Measurements from ENCODE around the gene THRB. TPM values are rescaled to one million over a fixed set of nuclear protein-coding genes. Genes with fewer than 3 reads are reported as not detected.
"Not testable (repeated sequence)": the region's sequence is repeated elsewhere in the genome, so short reads cannot be mapped to it uniquely, and the experiment has no call there.

THRB gene
- total and polyA plus RNA-seq, 4 donors = 4.0 to 10.5 (median 6.2) TPM

- no CpG with 5 or more reads among the region's 3 CpGs for WGBS (ENCODE audit: insufficient coverage)
- no peak overlapping the region for H3K27ac ChIP-seq (ENCODE audit: low read depth, low read length)
- H3K4me3 ChIP-seq (ENCODE audit: low read depth, low read length) = no peak overlapping the region
- no peak for DNase-seq (ENCODE audit: low read depth in 4 of 6, low spot score in 6 of 6)
- no peaks in the 10 kb centered on the region for H3K4me1 ChIP-seq (ENCODE audit: control insufficient read depth, insufficient read depth, low read length)
- peaks cover 2% of the 10 kb centered on the region for H3K9me3 ChIP-seq (ENCODE audit: control insufficient read depth, insufficient read depth, low read length)
- H3K27me3 ChIP-seq (ENCODE audit: control insufficient read depth, insufficient read depth, low read length) = no peaks in the 10 kb centered on the region
- no peaks in the 10 kb centered on the region for H3K36me3 ChIP-seq (ENCODE audit: control insufficient read depth, insufficient read depth, low read length)
Observed at GRCh38 chr3:24419067-24419791, 75.4 kb downstream of the THRB start.

- Histone ChIP-seq H3K4me1 (ENCODE audit: control insufficient read depth, insufficient read depth, low read length) (no peaks in the 10 kb centered on the region), H3K27me3 (ENCODE audit: control insufficient read depth, insufficient read depth, low read length) (no peaks in the 10 kb centered on the region), H3K9me3 (ENCODE audit: control insufficient read depth, insufficient read depth, low read length) (peaks cover 2% of the 10 kb centered on the region), H3K36me3 (ENCODE audit: control insufficient read depth, insufficient read depth, low read length) (no peaks in the 10 kb centered on the region), H3K27ac (ENCODE audit: low read depth, low read length) (no peak overlapping the region), H3K4me3 (ENCODE audit: low read depth, low read length) (no peak overlapping the region)
- WGBS (ENCODE audit: insufficient coverage) = no CpG with 5 or more reads among the region's 2 CpGs
- DNase-seq (ENCODE audit: low read depth in 4 of 6, low spot score in 6 of 6) = no peak
Observed at GRCh38 chr3:24417730-24418129, 76.9 kb downstream of the THRB start.

GRCh38 chr3:24416224-24416623, 78.4 kb downstream of the THRB start:
- DNase-seq (ENCODE audit: low read depth in 4 of 6, low spot score in 6 of 6) = no peak

GRCh38 chr3:24415824-24416223, 78.8 kb downstream of the THRB start:
- Histone ChIP-seq H3K27me3 (ENCODE audit: control insufficient read depth, insufficient read depth, low read length) (no peaks in the 10 kb centered on the region), H3K27ac (ENCODE audit: low read depth, low read length) (no peak overlapping the region), H3K36me3 (ENCODE audit: control insufficient read depth, insufficient read depth, low read length) (no peaks in the 10 kb centered on the region), H3K4me3 (ENCODE audit: low read depth, low read length) (no peak overlapping the region), H3K9me3 (ENCODE audit: control insufficient read depth, insufficient read depth, low read length) (peaks cover under 1% of the 10 kb centered on the region), H3K4me1 (ENCODE audit: control insufficient read depth, insufficient read depth, low read length) (no peaks in the 10 kb centered on the region)
- DNase-seq (ENCODE audit: low read depth in 4 of 6, low spot score in 6 of 6) = no peak
- no CpG with 5 or more reads among the region's 3 CpGs for WGBS (ENCODE audit: insufficient coverage)

More at GRCh38 chr3:24416224-24416623, 78.4 kb downstream of the THRB start:
- no peak overlapping the region for H3K4me3 ChIP-seq (ENCODE audit: low read depth, low read length)
- H3K27me3 ChIP-seq (ENCODE audit: control insufficient read depth, insufficient read depth, low read length) = no peaks in the 10 kb centered on the region
- peaks cover 2% of the 10 kb centered on the region for H3K9me3 ChIP-seq (ENCODE audit: control insufficient read depth, insufficient read depth, low read length)
- no peaks in the 10 kb centered on the region for H3K36me3 ChIP-seq (ENCODE audit: control insufficient read depth, insufficient read depth, low read length)
- 92% methylated on average over 3 of the region's 4 CpGs for WGBS (ENCODE audit: insufficient coverage)
- no peaks in the 10 kb centered on the region for H3K4me1 ChIP-seq (ENCODE audit: control insufficient read depth, insufficient read depth, low read length)
- H3K27ac ChIP-seq (ENCODE audit: low read depth, low read length) = no peak overlapping the region

- not testable (repeated sequence) for H3K4me3 ChIP-seq (ENCODE audit: low read depth, low read length); H3K27ac ChIP-seq (ENCODE audit: low read depth, low read length); DNase-seq (ENCODE audit: low read depth in 4 of 6, low spot score in 6 of 6); H3K4me1 ChIP-seq (ENCODE audit: control insufficient read depth, insufficient read depth, low read length); H3K27me3 ChIP-seq (ENCODE audit: control insufficient read depth, insufficient read depth, low read length); H3K9me3 ChIP-seq (ENCODE audit: control insufficient read depth, insufficient read depth, low read length); H3K36me3 ChIP-seq (ENCODE audit: control insufficient read depth, insufficient read depth, low read length)
- no CpG with 5 or more reads among the region's 5 CpGs for WGBS (ENCODE audit: insufficient coverage)
Observed at GRCh38 chr3:24413662-24414061, 81.0 kb downstream of the THRB start.

GRCh38 chr3:24410860-24411259, 83.8 kb downstream of the THRB start:
- DNase-seq (ENCODE audit: low read depth in 4 of 6, low spot score in 6 of 6) = peak in 1 of 6 donors; percentile 43
- no peak overlapping the region for H3K27ac ChIP-seq (ENCODE audit: low read depth, low read length)
- H3K9me3 ChIP-seq (ENCODE audit: control insufficient read depth, insufficient read depth, low read length) = no peaks in the 10 kb centered on the region
- no peaks in the 10 kb centered on the region for H3K27me3 ChIP-seq (ENCODE audit: control insufficient read depth, insufficient read depth, low read length)
- no peaks in the 10 kb centered on the region for H3K4me1 ChIP-seq (ENCODE audit: control insufficient read depth, insufficient read depth, low read length)
- no peak overlapping the region for H3K4me3 ChIP-seq (ENCODE audit: low read depth, low read length)
- H3K36me3 ChIP-seq (ENCODE audit: control insufficient read depth, insufficient read depth, low read length) = no peaks in the 10 kb centered on the region
- WGBS (ENCODE audit: insufficient coverage) = no CpG with 5 or more reads among the region's 3 CpGs

GRCh38 chr3:24407980-24408680, 86.5 kb downstream of the THRB start:
- Histone ChIP-seq H3K27me3 (ENCODE audit: control insufficient read depth, insufficient read depth, low read length) (no peaks in the 10 kb centered on the region), H3K4me3 (ENCODE audit: low read depth, low read length) (no peak overlapping the region), H3K4me1 (ENCODE audit: control insufficient read depth, insufficient read depth, low read length) (no peaks in the 10 kb centered on the region), H3K9me3 (ENCODE audit: control insufficient read depth, insufficient read depth, low read length) (no peaks in the 10 kb centered on the region), H3K27ac (ENCODE audit: low read depth, low read length) (no peak overlapping the region), H3K36me3 (ENCODE audit: control insufficient read depth, insufficient read depth, low read length) (no peaks in the 10 kb centered on the region)
- DNase-seq (ENCODE audit: low read depth in 4 of 6, low spot score in 6 of 6) = peak in 1 of 6 donors; percentile 92
- 100% methylated on average over 1 of the region's 3 CpGs for WGBS (ENCODE audit: insufficient coverage)

- H3K36me3 ChIP-seq (ENCODE audit: control insufficient read depth, insufficient read depth, low read length) = no peaks in the 10 kb centered on the region
- no peak for DNase-seq (ENCODE audit: low read depth in 4 of 6, low spot score in 6 of 6)
- H3K4me3 ChIP-seq (ENCODE audit: low read depth, low read length) = no peak overlapping the region
- WGBS (ENCODE audit: insufficient coverage) = 100% methylated on average over 2 of the region's 4 CpGs
- H3K27ac ChIP-seq (ENCODE audit: low read depth, low read length) = no peak overlapping the region
- H3K4me1 ChIP-seq (ENCODE audit: control insufficient read depth, insufficient read depth, low read length) = no peaks in the 10 kb centered on the region
- no peaks in the 10 kb centered on the region for H3K9me3 ChIP-seq (ENCODE audit: control insufficient read depth, insufficient read depth, low read length)
- no peaks in the 10 kb centered on the region for H3K27me3 ChIP-seq (ENCODE audit: control insufficient read depth, insufficient read depth, low read length)
Observed at GRCh38 chr3:24406900-24407299, 87.8 kb downstream of the THRB start.

GRCh38 chr3:24405057-24405456, 89.6 kb downstream of the THRB start:
- H3K27ac ChIP-seq (ENCODE audit: low read depth, low read length) = no peak overlapping the region
- H3K4me1 ChIP-seq (ENCODE audit: control insufficient read depth, insufficient read depth, low read length) = no peaks in the 10 kb centered on the region
- H3K4me3 ChIP-seq (ENCODE audit: low read depth, low read length) = no peak overlapping the region
- DNase-seq (ENCODE audit: low read depth in 4 of 6, low spot score in 6 of 6) = no peak
- H3K36me3 ChIP-seq (ENCODE audit: control insufficient read depth, insufficient read depth, low read length) = no peaks in the 10 kb centered on the region
- no CpG with 5 or more reads among the region's 4 CpGs for whole genome bisulfite sequencing (ENCODE audit: insufficient coverage)
- H3K27me3 ChIP-seq (ENCODE audit: control insufficient read depth, insufficient read depth, low read length) = no peaks in the 10 kb centered on the region
- no peaks in the 10 kb centered on the region for H3K9me3 ChIP-seq (ENCODE audit: control insufficient read depth, insufficient read depth, low read length)

- Histone ChIP-seq H3K4me1 (ENCODE audit: control insufficient read depth, insufficient read depth, low read length) (no peaks in the 10 kb centered on the region), H3K27me3 (ENCODE audit: control insufficient read depth, insufficient read depth, low read length) (no peaks in the 10 kb centered on the region), H3K36me3 (ENCODE audit: control insufficient read depth, insufficient read depth, low read length) (no peaks in the 10 kb centered on the region), H3K9me3 (ENCODE audit: control insufficient read depth, insufficient read depth, low read length) (no peaks in the 10 kb centered on the region), H3K4me3 (ENCODE audit: low read depth, low read length) (no peak overlapping the region), H3K27ac (ENCODE audit: low read depth, low read length) (no peak overlapping the region)
- no peak for DNase-seq (ENCODE audit: low read depth in 4 of 6, low spot score in 6 of 6)
- no CpG with 5 or more reads among the region's 2 CpGs for WGBS (ENCODE audit: insufficient coverage)
Observed at GRCh38 chr3:24401811-24402185, 92.9 kb downstream of the THRB start.

Data from spinal cord (tissue), 10 donors.